IMR-90 (cell line): ENCODE measurements around the gene HAND1.

Source experiments
- BHLHE40 ChIP-seq: fragments of 150-350 bp; IDR thresholded peaks from 2 replicates; pipeline ENCODE4 v1.6.1; 2016; ENCODE audit warnings: mild to moderate bottlenecking, low read depth, low read length
- CEBPB ChIP-seq: IDR thresholded peaks from 2 replicates; pipeline ENCODE4 v1.6.1; 2012; ENCODE audit warnings: low read depth, low read length, improper control_type of control experiment
- CHD1 ChIP-seq: IDR thresholded peaks from 2 replicates; pipeline ENCODE4 v1.6.1; 2012; ENCODE audit warnings: low read depth, low read length, improper control_type of control experiment
- CTCF ChIP-seq: conservative IDR thresholded peaks from 2 replicates; pipeline ENCODE4 v1.5.1; 2012; ENCODE audit warnings: mild to moderate bottlenecking, low read depth, low read length, improper control_type of control experiment
- FOS ChIP-seq: fragments of 150-350 bp; IDR thresholded peaks from 2 replicates; pipeline ENCODE4 v1.6.1; 2016; ENCODE audit warnings: low read depth, low read length
- MAZ ChIP-seq: IDR thresholded peaks from 2 replicates; pipeline ENCODE4 v1.6.1; 2012; ENCODE audit warnings: low read depth, mild to moderate bottlenecking, low read length, improper control_type of control experiment, moderate library complexity, borderline replicate concordance
- MXI1 ChIP-seq: IDR thresholded peaks from 2 replicates; pipeline ENCODE4 v1.6.1; 2012; ENCODE audit warnings: low read depth, mild to moderate bottlenecking, low read length, moderate library complexity, borderline replicate concordance
- POLR2A ChIP-seq: IDR thresholded peaks from 2 replicates; pipeline ENCODE4 v1.6.1; 2012; ENCODE audit warnings: mild to moderate bottlenecking, low read depth, low read length
- RFX5 ChIP-seq: IDR thresholded peaks from 2 replicates; pipeline ENCODE4 v1.8.0; 2012; ENCODE audit warnings: low read depth, mild to moderate bottlenecking, low read length, moderate library complexity
- USF2 ChIP-seq: fragments of 150-350 bp; IDR thresholded peaks from 2 replicates; pipeline ENCODE4 v1.6.1; 2017; ENCODE audit warnings: mild to moderate bottlenecking, antibody characterized with exemption, low read length, low read depth

GRCh38 chr5:154485850-154486426 is 7.9 kb upstream of the HAND1 start:
- TF ChIP-seq POLR2A (no peak), CTCF (no peak), BHLHE40 (no peak), MXI1 (no peak), FOS (no peak), CHD1 (no peak), RFX5 (no peak), MAZ (no peak), USF2 (no peak), CEBPB (no peak)
